ENCODE data around the gene RAB36. TPM values are rescaled to one million over a fixed set of nuclear protein-coding genes. Genes with fewer than 3 reads are reported as not detected.

The RAB36 gene
- polyA plus RNA-seq, 1 donor (not counting 4 experiments of a cell fraction or from before 2014, with no cell fraction given): 1.9 TPM

DNA sequence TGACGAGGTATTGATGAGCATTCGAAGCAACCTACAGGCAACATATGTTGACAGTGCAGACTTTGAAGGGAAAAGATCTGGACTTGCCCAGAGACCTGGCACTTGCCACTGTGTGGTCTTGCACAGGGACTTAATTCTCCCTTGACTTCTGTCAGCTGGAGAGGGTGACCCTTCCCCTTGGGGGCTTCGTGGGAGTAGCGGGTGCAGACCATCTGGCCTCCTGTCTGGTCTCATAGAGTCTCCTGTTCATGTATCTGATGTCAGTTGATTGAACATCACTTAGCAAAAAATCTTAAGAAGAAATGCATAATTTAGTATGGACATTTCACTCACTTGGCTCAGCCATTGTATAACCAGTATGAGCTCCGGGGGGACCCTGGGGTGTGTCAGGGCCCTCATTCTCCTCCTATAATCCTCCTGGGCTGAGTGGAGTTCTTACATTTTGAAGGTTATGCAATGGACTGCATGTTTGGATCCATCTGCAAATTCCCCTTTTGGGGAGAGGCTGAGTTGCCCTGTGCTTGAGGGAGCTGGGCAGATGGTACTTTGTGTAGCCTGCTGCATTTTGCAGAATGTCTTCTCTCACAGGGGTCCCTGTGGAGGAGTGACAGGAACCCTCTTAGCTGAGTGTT is 48.0 kb downstream of the RAB36 start:
- FAIRE-seq (no peak), DNase-seq (ENCODE audit: low read depth, low spot score) (no peak)
- Histone ChIP-seq H3K79me2 (ENCODE audit: control insufficient read depth, insufficient read depth, low read length) (peaks cover 85% of the 10 kb centered on the region), H3K4me1 (ENCODE audit: control insufficient read depth, extremely low read depth, insufficient read depth, low read length) (peaks cover 10% of the 10 kb centered on the region), H3K9ac (ENCODE audit: control insufficient read depth, extremely low read depth, insufficient read depth, low read length) (no peak overlapping the region), H2AFZ (ENCODE audit: control insufficient read depth, low read length) (no peak overlapping the region), H3K9me1 (ENCODE audit: control insufficient read depth, extremely low read depth, insufficient read depth, low read length) (peaks cover 5% of the 10 kb centered on the region), H3K4me2 (ENCODE audit: control insufficient read depth, extremely low read depth, insufficient read depth, low read depth, low read length) (no peak overlapping the region), H3K36me3 (ENCODE audit: control insufficient read depth in 2 of 2, extremely low read depth in 1 of 2, insufficient read depth in 2 of 2, low read length in 2 of 2) (peaks cover 6 to 18% of the 10 kb centered on the region in 2 experiments), H3K4me3 (ENCODE audit: control insufficient read depth in 2 of 3, extremely low read depth in 1 of 3, insufficient read depth in 2 of 3, low read depth in 1 of 3, low read length in 3 of 3) (no peak overlapping the region), H4K20me1 (ENCODE audit: control insufficient read depth, extremely low read depth, insufficient read depth, low read length) (peaks cover 5% of the 10 kb centered on the region), H3K27ac (ENCODE audit: control insufficient read depth, insufficient read depth, low read length) (no peak overlapping the region), H3K9me3 (ENCODE audit: control insufficient read depth, low read depth, low read length) (no peaks in the 10 kb centered on the region), H3K27me3 (ENCODE audit: control insufficient read depth, extremely low read depth, insufficient read depth, low read length) (no peaks in the 10 kb centered on the region)
- dilution Hi-C loops (cut with MboI; ENCODE audit: extremely low pct_ligation_motif_present, low sequenced_read_pairs): no loop called here
- TF ChIP-seq EZH2 (IDR thresholded peaks at IDR 0.05; ENCODE audit: low read length) (no peak), CTCF (optimal IDR thresholded peaks at IDR 0.05 in 1 of 3, IDR thresholded peaks at IDR 0.05 in 1 of 3, conservative IDR thresholded peaks at IDR 0.05 in 1 of 3; ENCODE audit: extremely low read depth in 1 of 3, insufficient read depth in 2 of 3, low read length in 3 of 3) (no peak)

- peaks cover 85% of the 10 kb centered on the region for H3K79me2 ChIP-seq (ENCODE audit: control insufficient read depth, insufficient read depth, low read length)
- H3K4me2 ChIP-seq (ENCODE audit: control insufficient read depth, extremely low read depth, insufficient read depth, low read depth, low read length): no peak overlapping the region
- dilution Hi-C loops (cut with MboI; ENCODE audit: extremely low pct_ligation_motif_present, low sequenced_read_pairs): no loop called here
- no peaks in the 10 kb centered on the region for H3K9me3 ChIP-seq (ENCODE audit: control insufficient read depth, low read depth, low read length)
- TF ChIP-seq CTCF (optimal IDR thresholded peaks at IDR 0.05 in 1 of 3, IDR thresholded peaks at IDR 0.05 in 1 of 3, conservative IDR thresholded peaks at IDR 0.05 in 1 of 3; ENCODE audit: extremely low read depth in 1 of 3, insufficient read depth in 2 of 3, low read length in 3 of 3) (no peak), EZH2 (IDR thresholded peaks at IDR 0.05; ENCODE audit: low read length) (no peak)
- no peaks in the 10 kb centered on the region for H3K27me3 ChIP-seq (ENCODE audit: control insufficient read depth, extremely low read depth, insufficient read depth, low read length)
- peaks cover 3% of the 10 kb centered on the region for H4K20me1 ChIP-seq (ENCODE audit: control insufficient read depth, extremely low read depth, insufficient read depth, low read length)
- no peak for FAIRE-seq
- DNase-seq (ENCODE audit: low read depth, low spot score): no peak
- no peak overlapping the region for H3K27ac ChIP-seq (ENCODE audit: control insufficient read depth, insufficient read depth, low read length)
- no peak overlapping the region for H3K4me3 ChIP-seq (ENCODE audit: control insufficient read depth in 2 of 3, extremely low read depth in 1 of 3, insufficient read depth in 2 of 3, low read depth in 1 of 3, low read length in 3 of 3)
- peaks cover 4 to 19% of the 10 kb centered on the region in 2 experiments for H3K36me3 ChIP-seq (ENCODE audit: control insufficient read depth in 2 of 2, extremely low read depth in 1 of 2, insufficient read depth in 2 of 2, low read length in 2 of 2)
- H3K4me1 ChIP-seq (ENCODE audit: control insufficient read depth, extremely low read depth, insufficient read depth, low read length): peaks cover 10% of the 10 kb centered on the region
- H3K9ac ChIP-seq (ENCODE audit: control insufficient read depth, extremely low read depth, insufficient read depth, low read length): no peak overlapping the region
- H3K9me1 ChIP-seq (ENCODE audit: control insufficient read depth, extremely low read depth, insufficient read depth, low read length): peaks cover 5% of the 10 kb centered on the region
- H2AFZ ChIP-seq (ENCODE audit: control insufficient read depth, low read length): no peak overlapping the region
Measured at GRCh38 chr22:23193882-23194281, 48.6 kb downstream of the RAB36 start.

Data from keratinocyte (primary cell).